Cardiac fibroblast (primary cell): Measurements from ENCODE around the gene ZFP57.
A peak's percentile ranks its signal among the peaks of the same experiment; 100 is the strongest.

Source experiments
- DNase-seq, 2 donors: peaks; one replicate each; pipeline versions ENCODE4 v3.0.0 to v3.0.0-alpha.2; 2010; ENCODE audit warnings: low read depth in 2 of 2
- H3K4me3 ChIP-seq, 2 donors: replicated peaks in 1 of 2; 1 replicate in 1 of 2; 2 replicates in 1 of 2; pipeline ENCODE4 v1.5.1; 2011; ENCODE audit warnings: low read depth in 2 of 2, low read length in 2 of 2, mild to moderate bottlenecking in 2 of 2, moderate library complexity in 1 of 2
- TF ChIP-seq, protein P1 (sequence below): IDR thresholded peaks from one replicate; pipeline ENCODE4 v1.5.1; 2011; ENCODE audit warnings: low read depth, mild to moderate bottlenecking, low read length, inconsistent platforms

The ZFP57 gene

DNA sequence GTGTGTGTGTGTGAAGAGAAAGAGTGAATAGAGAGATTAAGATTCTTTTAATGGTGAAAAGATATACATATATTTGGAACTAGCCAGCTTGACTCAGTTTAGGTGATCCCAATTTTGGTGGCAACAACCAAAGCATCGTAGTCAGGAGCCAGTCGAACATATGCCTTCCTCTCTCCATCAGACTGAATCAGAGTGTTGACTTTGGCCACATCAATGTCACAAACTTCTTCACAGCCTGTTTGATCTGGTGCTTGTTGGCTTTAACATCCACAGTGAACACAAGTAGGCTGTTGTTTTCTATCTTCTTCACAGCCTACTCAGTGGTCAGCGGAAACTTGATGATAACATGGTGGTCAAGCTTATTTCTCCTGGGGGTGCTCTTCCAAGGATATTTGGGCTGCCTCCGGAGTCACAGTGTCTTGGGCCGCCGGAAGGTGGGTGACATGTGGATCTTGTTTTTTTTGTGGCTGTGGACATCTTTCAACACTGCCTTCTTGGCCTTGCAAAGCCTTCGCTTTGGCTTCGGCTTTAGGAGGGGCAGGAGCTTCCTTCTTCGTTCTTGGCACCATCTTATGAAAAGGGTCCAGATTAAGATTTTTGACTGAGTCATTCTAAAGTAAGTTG, 45.7 kb upstream of the ZFP57 start:
- no peak overlapping the region for H3K4me3 ChIP-seq
- no peak for DNase-seq

DNA sequence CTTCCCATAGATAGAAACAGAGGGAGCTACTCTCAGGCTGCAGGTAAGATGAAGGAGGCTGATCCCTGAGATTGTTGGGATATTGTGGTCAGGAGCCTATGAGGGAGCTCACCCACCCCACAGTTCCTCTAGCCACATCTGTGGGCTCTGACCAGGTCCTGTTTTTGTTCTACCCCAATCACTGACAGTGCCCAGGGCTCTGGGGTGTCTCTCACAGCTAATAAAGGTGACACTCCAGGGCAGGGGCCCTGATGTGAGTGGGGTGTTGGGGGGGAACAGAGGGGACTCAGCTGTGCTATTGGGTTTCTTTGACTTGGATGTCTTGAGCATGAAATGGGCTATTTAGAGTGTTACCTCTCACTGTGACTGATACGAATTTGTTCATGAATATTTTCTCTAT, 45.0 kb upstream of the ZFP57 start:
- TF ChIP-seq, protein P1, sequence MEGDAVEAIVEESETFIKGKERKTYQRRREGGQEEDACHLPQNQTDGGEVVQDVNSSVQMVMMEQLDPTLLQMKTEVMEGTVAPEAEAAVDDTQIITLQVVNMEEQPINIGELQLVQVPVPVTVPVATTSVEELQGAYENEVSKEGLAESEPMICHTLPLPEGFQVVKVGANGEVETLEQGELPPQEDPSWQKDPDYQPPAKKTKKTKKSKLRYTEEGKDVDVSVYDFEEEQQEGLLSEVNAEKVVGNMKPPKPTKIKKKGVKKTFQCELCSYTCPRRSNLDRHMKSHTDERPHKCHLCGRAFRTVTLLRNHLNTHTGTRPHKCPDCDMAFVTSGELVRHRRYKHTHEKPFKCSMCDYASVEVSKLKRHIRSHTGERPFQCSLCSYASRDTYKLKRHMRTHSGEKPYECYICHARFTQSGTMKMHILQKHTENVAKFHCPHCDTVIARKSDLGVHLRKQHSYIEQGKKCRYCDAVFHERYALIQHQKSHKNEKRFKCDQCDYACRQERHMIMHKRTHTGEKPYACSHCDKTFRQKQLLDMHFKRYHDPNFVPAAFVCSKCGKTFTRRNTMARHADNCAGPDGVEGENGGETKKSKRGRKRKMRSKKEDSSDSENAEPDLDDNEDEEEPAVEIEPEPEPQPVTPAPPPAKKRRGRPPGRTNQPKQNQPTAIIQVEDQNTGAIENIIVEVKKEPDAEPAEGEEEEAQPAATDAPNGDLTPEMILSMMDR, result no peak
- H3K4me3 ChIP-seq, result no peak overlapping the region
- no peak for DNase-seq

More for the DNA sequence above, 45.7 kb upstream of the ZFP57 start:
- TF ChIP-seq, protein P1, result no peak

DNA sequence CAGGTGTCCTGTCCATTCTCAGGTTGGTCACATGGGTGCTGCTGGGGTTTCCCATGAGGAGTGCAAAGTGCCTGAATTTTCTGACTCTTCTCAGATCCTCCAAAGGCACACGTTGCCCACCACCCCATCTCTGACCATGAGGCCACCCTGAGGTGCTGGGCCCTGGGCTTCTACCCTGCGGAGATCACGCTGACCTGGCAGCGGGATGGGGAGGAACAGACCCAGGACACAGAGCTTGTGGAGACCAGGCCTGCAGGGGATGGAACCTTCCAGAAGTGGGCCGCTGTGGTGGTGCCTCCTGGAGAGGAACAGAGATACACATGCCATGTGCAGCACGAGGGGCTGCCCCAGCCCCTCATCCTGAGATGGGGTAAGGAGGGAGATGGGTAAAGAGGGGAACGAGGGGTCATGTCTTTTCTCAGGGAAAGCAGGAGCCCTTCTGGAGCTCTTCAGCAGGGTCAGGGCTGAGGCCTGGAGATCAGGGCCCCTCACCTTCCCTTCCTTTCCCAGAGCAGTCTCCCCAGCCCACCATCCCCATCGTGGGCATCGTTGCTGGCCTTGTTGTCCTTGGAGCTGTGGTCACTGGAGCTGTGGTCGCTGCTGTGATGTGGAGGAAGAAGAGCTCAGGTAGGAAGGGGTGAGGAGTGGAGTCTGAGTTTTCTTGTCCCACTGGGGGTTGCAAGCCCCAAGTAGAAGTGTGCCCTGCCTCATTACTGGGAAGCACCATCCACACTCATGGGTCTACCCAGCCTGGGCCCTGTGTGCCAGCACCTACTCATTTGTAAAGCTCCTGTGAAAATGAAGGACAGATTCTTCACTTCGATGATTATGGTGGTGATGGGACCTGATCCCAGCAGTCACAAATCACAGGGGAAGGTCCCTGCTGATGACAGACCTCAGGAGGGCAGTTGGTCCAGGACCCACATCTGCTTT, 44.3 kb upstream of the ZFP57 start:
- no peak for DNase-seq
- no peak overlapping the region for H3K4me3 ChIP-seq
- TF ChIP-seq, protein P1, result no peak

DNA sequence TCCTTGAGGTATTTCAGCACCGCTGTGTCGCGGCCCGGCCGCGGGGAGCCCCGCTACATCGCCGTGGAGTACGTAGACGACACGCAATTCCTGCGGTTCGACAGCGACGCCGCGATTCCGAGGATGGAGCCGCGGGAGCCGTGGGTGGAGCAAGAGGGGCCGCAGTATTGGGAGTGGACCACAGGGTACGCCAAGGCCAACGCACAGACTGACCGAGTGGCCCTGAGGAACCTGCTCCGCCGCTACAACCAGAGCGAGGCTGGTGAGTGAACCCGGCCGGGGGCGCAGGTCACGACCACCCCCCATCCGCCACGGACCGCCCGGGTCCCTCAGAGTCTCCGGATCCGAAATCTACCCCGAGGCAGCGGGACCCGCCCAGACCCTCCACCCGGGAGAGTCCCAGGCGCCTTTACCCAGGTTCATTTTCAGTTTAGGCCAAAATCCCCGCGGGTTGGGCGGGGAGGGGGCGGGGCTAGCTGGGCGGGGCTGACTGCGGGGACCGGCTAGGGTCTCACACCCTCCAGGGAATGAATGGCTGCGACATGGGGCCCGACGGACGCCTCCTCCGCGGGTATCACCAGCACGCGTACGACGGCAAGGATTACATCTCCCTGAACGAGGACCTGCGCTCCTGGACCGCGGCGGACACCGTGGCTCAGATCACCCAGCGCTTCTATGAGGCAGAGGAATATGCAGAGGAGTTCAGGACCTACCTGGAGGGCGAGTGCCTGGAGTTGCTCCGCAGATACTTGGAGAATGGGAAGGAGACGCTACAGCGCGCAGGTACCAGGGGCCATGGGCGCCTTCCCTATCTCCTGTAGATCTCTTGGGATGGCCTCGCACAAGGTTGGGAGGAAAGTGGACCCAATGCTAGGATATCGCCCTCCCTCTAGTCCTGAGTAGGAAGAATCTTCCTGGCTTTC, 43.0 kb upstream of the ZFP57 start:
- peak in 1 of 2 donors; percentile 5 for DNase-seq
- TF ChIP-seq, protein P1, result no peak
- H3K4me3 ChIP-seq, result peak overlapping the region; percentile 72 to 79

DNA sequence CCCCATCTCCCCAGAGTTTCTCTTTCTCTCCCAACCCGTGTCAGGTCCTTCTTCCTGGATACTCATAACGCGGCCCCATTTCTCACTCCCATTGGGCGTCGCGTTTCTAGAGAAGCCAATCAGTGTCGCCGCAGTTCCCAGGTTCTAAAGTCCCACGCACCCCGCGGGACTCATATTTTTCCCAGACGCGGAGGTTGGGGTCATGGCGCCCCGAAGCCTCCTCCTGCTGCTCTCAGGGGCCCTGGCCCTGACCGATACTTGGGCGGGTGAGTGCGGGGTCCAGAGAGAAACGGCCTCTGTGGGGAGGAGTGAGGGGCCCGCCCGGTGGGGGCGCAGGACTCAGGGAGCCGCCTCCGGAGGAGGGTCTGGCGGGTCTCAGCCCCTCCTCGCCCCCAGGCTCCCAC, 42.3 kb upstream of the ZFP57 start, which contains the start of gene HLA-F:
Gene HLA-F, plus strand, starts transcription at position 173 of the 404 bp plus-strand sequence. Its CDS starts 30 bp downstream, at position 203.
- H3K4me3 ChIP-seq, result peak within 1 kb of the TSS; percentile 72 to 79
- TF ChIP-seq, protein P1, result no peak
- DNase-seq, result peak; percentile 84 to 87

DNA sequence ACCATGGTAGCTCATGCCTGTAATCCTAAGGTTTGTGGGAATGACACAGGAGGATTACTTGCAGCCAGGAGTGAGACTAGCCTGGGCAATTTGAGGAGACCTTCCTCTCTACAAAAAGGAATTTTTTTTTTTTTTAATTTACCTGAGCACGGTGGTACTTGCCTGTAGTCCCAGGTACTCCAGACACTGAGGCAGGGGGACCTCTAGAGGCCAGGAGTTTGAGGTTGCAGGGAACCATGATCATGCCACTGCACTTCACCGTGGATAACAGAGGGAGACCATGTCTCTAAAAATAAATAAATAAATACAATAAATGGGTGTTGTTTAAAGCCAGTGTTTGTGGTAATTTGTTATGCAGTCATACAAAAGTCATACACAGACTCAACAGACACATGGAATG, 39.9 kb upstream of the ZFP57 start:
- DNase-seq, result no peak
- TF ChIP-seq, protein P1, result no peak
- no peak overlapping the region for H3K4me3 ChIP-seq
